Thyroid gland (tissue), 4 donors: ENCODE measurements around the gene RPRD1B. TPM values are rescaled to one million over a fixed set of nuclear protein-coding genes. Genes with fewer than 3 reads are reported as not detected.

Experiments
- DNase-seq, 2 donors: peaks; one replicate each; pipeline ENCODE4 v3.0.0-alpha.2; 2019
- H3K27ac ChIP-seq, 3 donors: fragments of 200-600 bp; sonication (generic); 1 replicate in 2 of 3; 2 replicates in 1 of 3; pipeline ENCODE4 v1.5.1; 2016 to 2019; ENCODE audit warnings: mild to moderate bottlenecking in 1 of 3, moderate library complexity in 1 of 3
- H3K27me3 ChIP-seq: fragments of 200-600 bp; sonication (generic); one replicate; pipeline ENCODE4 v1.5.1; 2019
- H3K36me3 ChIP-seq, 2 donors: fragments of 200-600 bp; sonication (generic); one replicate each; pipeline ENCODE4 v1.5.1; 2016 to 2019
- H3K4me1 ChIP-seq, 2 donors: fragments of 200-600 bp; sonication (generic); one replicate each; pipeline ENCODE4 v1.5.1; 2017 to 2019
- H3K4me3 ChIP-seq, 3 donors: fragments of 200-600 bp; sonication (generic); replicated peaks in 1 of 3; 1 replicate in 2 of 3; 2 replicates in 1 of 3; pipeline ENCODE4 v1.5.1; 2016; ENCODE audit warnings: mild to moderate bottlenecking in 1 of 3
- H3K9me3 ChIP-seq: fragments of 200-600 bp; sonication (generic); one replicate; pipeline ENCODE4 v1.5.1; 2017
- CTCF ChIP-seq, 6 experiments: fragments of 200-600 bp in 3 of 6; fragments of 450-650 bp in 3 of 6; sonication (generic) in 3 of 6; IDR thresholded peaks; one replicate each; pipeline ENCODE4 v1.5.1; 2016 to 2019; ENCODE audit warnings: antibody characterized with exemption in 6 of 6, mild to moderate bottlenecking in 2 of 6, inconsistent platforms in 1 of 6, moderate library complexity in 1 of 6
- POLR2A ChIP-seq, 2 donors: fragments of 450-650 bp; IDR thresholded peaks; one replicate each; pipeline ENCODE4 v1.6.1; 2017; ENCODE audit warnings: antibody characterized with exemption in 2 of 2, mild to moderate bottlenecking in 2 of 2, moderate library complexity in 1 of 2
- WGBS, 2 donors: methylation state at CpG; one replicate each; pipeline ENCODE4 v1.1.5; 2017; 5-methylcytosine and 5-hydroxymethylcytosine counted together
- intact Hi-C: fragments of 100-400 bp; cut with DNase I; formaldehyde crosslinking; loops from one replicate; pipeline ENCODE4 v1.15.1; 2023
- total RNA-seq, 4 donors: library from RNA; depleted of rRNA; stranded (reverse); fragments of >200 nt; gene quantifications; one replicate each; pipeline ENCODE4 v1.2.3, GENCODE V29; 2016

Gene RPRD1B, protein sequence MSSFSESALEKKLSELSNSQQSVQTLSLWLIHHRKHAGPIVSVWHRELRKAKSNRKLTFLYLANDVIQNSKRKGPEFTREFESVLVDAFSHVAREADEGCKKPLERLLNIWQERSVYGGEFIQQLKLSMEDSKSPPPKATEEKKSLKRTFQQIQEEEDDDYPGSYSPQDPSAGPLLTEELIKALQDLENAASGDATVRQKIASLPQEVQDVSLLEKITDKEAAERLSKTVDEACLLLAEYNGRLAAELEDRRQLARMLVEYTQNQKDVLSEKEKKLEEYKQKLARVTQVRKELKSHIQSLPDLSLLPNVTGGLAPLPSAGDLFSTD
- total RNA-seq: 10 to 100 TPM; 24.2 to 58.9 (median 27.0) TPM

- 0% methylated on average over 29 to 55 of the region's 69 CpGs for WGBS, 2 donors
- Histone ChIP-seq H3K4me1 (peaks cover 14 to 46% of the 10 kb centered on the region in 2 donors), H3K27me3 (no peaks in the 10 kb centered on the region), H3K27ac (peak within 1 kb of the TSS; percentile 91 to 94 (median 93)), H3K36me3 (no peaks in the 10 kb centered on the region), H3K4me3 (peak within 1 kb of the TSS; percentile 59 to 93 (median 89)), H3K9me3 (no peaks in the 10 kb centered on the region)
- TF ChIP-seq CTCF (IDR thresholded peaks at IDR 0.05): no peak
- TF ChIP-seq POLR2A (IDR thresholded peaks at IDR 0.05): peak in 1 of 2 donors; percentile 69
- peak; percentile 86 to 92 for DNase-seq
- intact Hi-C loops: no loop called here
These were observed at the start of gene RPRD1B, which contains the start of gene TTI1 for GRCh38 chr20:38033330-38034107. Gene RPRD1B (plus strand): TSS chr20:38033746. CDS start chr20:38033948, 202 bp downstream. Gene TTI1 (minus strand): TSS chr20:38033456. CDS start chr20:38013816, 19,640 bp downstream.

- Histone ChIP-seq H3K27ac (peak overlapping the region; percentile 86 to 94 (median 94)), H3K9me3 (no peaks in the 10 kb centered on the region), H3K27me3 (no peaks in the 10 kb centered on the region), H3K4me3 (no peak overlapping the region), H3K36me3 (no peaks in the 10 kb centered on the region), H3K4me1 (peaks cover 64 to 72% of the 10 kb centered on the region in 2 donors)
- no peak for TF ChIP-seq CTCF (IDR thresholded peaks at IDR 0.05)
- TF ChIP-seq POLR2A (IDR thresholded peaks at IDR 0.05): no peak
- intact Hi-C loops: no loop called here
- peak; percentile 76 to 78 for DNase-seq
- whole genome bisulfite sequencing, 2 donors: 37 to 38% methylated on average over 14 of the region's 14 CpGs
These were observed 49.3 kb upstream of the RPRD1B start for GRCh38 chr20:37984018-37984785.

GRCh38 chr20:37986044-37986858 lies 47.3 kb upstream of the RPRD1B start:
- intact Hi-C loops: no loop called here
- H3K36me3 ChIP-seq: no peaks in the 10 kb centered on the region
- DNase-seq: no peak
- H3K4me3 ChIP-seq: no peak overlapping the region
- TF ChIP-seq POLR2A (IDR thresholded peaks at IDR 0.05) (no peak), CTCF (IDR thresholded peaks at IDR 0.05) (no peak)
- H3K9me3 ChIP-seq: no peaks in the 10 kb centered on the region
- H3K27me3 ChIP-seq: no peaks in the 10 kb centered on the region
- H3K4me1 ChIP-seq: peaks cover 80 to 93% of the 10 kb centered on the region in 2 donors
- 69 to 75% methylated on average over 9 of the region's 9 CpGs for WGBS, 2 donors
- H3K27ac ChIP-seq: peak overlapping the region; percentile 86 to 94 (median 94)

- no peaks in the 10 kb centered on the region for H3K36me3 ChIP-seq
- no peaks in the 10 kb centered on the region for H3K27me3 ChIP-seq
- WGBS, 2 donors: 33 to 34% methylated on average over 9 of the region's 9 CpGs
- H3K9me3 ChIP-seq: no peaks in the 10 kb centered on the region
- TF ChIP-seq POLR2A (IDR thresholded peaks at IDR 0.05): peak in 1 of 2 donors; percentile 68
- TF ChIP-seq CTCF (IDR thresholded peaks at IDR 0.05): no peak
- intact Hi-C loops: no loop called here
- H3K27ac ChIP-seq: peak overlapping the region; percentile 92 to 94 (median 94)
- DNase-seq: peak; percentile 96 to 98
- H3K4me1 ChIP-seq: peaks cover 77 to 94% of the 10 kb centered on the region in 2 donors
- no peak overlapping the region for H3K4me3 ChIP-seq
These were observed 46.5 kb upstream of the RPRD1B start for GRCh38 chr20:37986873-37987601.
